Stomach smooth muscle (tissue), 2 donors: ENCODE measurements around the gene PDPK1.

ENCODE experiments used
- H3K27ac ChIP-seq: one replicate; pipeline ENCODE4 v1.7.0; 2013; ENCODE audit warnings: mild to moderate bottlenecking, low read length, inconsistent platforms
- H3K27me3 ChIP-seq, 2 donors: one replicate each; pipeline ENCODE4 v1.7.0; 2013; ENCODE audit warnings: low read length in 2 of 2; ENCODE audit not compliant: insufficient read depth in 2 of 2, control insufficient read depth in 1 of 2
- H3K36me3 ChIP-seq, 2 donors: one replicate each; pipeline ENCODE4 v1.7.0; 2013; ENCODE audit warnings: low read length in 2 of 2; ENCODE audit not compliant: control insufficient read depth in 2 of 2, insufficient read depth in 2 of 2
- H3K4me1 ChIP-seq: one replicate; pipeline ENCODE4 v1.7.0; 2013; ENCODE audit warnings: low read length; ENCODE audit not compliant: control insufficient read depth, insufficient read depth
- H3K4me3 ChIP-seq, 2 donors: one replicate each; pipeline ENCODE4 v1.7.0; 2013; ENCODE audit warnings: low read length in 2 of 2
- H3K9ac ChIP-seq, 2 donors: one replicate each; pipeline ENCODE4 v1.7.0; 2013; ENCODE audit warnings: low read length in 2 of 2, mild to moderate bottlenecking in 1 of 2
- H3K9me3 ChIP-seq, 2 donors: one replicate each; pipeline ENCODE4 v1.7.0; 2013; ENCODE audit warnings: low read length in 2 of 2; ENCODE audit not compliant: control insufficient read depth in 2 of 2
- donor health status: healthy.
- donor health status: Pancreatic carcinoma.

Gene PDPK1

DNA sequence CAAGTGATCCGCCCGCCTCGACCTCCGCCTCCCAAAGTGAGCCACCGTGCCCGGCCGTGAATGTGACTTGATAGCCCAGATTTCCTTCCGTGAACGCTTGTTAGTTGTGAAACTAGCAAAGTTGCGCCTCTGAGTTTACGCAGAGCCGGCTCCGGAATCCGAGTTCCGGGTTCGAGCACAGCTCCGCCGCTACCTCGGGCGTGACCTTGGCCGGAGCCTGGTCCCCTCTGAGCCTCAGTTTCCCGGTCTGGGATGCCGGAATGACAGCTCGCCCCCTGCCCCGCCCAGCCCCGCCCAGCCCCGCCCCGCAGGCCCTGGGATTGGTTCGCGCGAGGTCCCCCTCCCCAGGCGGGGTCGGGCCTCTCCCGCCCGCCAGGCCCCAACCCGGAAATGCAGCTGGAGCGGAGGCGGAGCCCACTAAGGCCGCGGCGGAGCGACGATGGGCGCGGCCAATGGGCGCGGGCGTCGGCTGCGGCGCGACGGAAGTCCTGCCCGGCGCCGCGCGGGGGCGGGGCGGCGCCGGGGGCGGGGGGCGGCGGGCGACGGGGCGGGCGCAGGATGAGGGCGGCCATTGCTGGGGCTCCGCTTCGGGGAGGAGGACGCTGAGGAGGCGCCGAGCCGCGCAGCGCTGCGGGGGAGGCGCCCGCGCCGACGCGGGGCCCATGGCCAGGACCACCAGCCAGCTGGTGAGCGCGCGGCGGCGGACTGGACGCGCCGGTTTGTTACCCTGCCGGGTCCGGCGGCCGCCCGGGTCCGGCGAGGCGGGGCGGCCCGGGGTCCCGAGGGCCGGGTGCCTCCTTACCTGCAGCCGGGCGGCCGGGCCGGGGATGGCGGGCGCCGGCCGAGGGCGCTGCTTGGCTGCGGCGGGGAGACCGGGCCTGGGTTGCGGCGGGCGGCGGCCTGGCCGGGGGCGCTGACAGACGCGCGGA, at the start of gene PDPK1:
TSS of gene PDPK1 (plus strand) at position 571 of the 929 bp plus-strand sequence. CDS start at position 663, 92 bp downstream.
- H3K36me3 ChIP-seq = no peaks in the 10 kb centered on the region
- peak within 1 kb of the TSS; percentile 69 for H3K27ac ChIP-seq
- no peaks in the 10 kb centered on the region for H3K9me3 ChIP-seq
- H3K4me1 ChIP-seq = peaks cover 32% of the 10 kb centered on the region
- no peaks in the 10 kb centered on the region for H3K27me3 ChIP-seq
- H3K4me3 ChIP-seq = peak within 1 kb of the TSS; percentile 75 to 78
- peak within 1 kb of the TSS; percentile 69 to 78 for H3K9ac ChIP-seq

DNA sequence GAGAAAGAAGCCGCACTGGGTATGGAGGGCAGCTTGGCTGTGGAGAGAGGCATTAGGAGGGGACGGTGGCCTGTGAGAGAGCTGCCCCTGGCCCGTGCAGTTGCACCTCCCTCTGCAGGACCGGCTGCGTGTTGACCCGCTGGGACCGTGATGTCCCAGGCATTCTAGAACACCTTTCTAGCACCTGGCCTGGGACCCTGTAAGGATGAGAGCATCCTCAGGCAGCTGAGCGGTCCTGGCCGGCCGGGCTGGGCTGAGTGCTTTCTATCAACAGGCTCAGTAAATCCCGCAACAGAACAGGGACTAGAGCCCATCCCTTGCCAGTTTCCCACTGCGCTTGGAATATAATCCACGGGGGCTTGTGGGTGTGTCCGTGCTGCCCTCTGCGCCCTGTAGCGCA, 48.2 kb upstream of the PDPK1 start:
- Histone ChIP-seq H3K4me1 (peaks cover 16% of the 10 kb centered on the region), H3K9me3 (no peaks in the 10 kb centered on the region), H3K36me3 (peaks cover 0 to 4% of the 10 kb centered on the region in 2 donors), H3K27ac (no peak overlapping the region), H3K9ac (no peak overlapping the region), H3K4me3 (no peak overlapping the region), H3K27me3 (no peaks in the 10 kb centered on the region)

DNA sequence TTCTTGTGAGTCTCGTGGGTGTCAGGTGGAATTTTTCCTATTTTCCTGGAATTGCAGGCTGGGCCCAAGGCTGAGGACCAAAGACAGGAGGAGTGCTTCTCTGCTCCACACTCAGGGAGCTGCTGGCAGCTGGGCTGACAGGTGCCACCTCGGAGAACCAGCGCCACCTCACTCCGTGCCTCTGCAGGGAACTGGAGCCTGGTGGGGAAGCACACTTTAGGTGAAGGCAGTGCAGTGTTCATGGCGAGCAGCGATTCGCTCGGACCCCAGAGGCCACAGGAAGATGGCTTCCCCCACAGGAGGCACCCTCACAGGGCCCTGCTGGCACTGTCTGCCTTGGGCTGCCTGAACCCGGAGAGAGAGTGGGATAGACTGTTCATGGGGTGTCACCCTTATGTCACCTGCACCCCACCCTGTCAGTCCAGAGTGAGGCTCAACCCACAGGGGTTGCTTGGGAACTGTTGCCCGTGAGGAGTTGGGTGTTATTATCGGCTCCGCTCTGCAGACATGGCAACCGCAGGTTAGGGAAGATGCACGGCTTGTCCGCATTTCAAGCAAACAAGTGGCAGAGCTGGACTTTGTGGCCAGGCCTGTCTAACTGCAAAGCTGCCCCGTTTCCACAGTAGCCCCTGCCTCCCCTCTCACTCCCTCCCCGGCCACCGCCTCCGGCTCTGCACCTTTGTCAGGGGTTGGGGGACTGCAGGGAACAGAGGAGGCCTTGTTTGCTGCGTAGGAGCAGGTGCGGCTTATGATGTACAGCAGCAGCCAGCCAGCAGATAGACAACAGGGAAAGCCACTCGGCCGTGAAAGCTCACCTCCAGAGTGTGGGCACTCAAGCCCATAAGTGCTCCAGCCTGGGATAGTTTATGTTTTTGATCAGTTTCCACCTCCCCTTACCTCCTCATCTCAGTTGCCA, 47.4 kb upstream of the PDPK1 start:
- peaks cover 0 to 4% of the 10 kb centered on the region in 2 donors for H3K36me3 ChIP-seq
- H3K9ac ChIP-seq = no peak overlapping the region
- H3K4me1 ChIP-seq = peaks cover 11% of the 10 kb centered on the region
- H3K9me3 ChIP-seq = no peaks in the 10 kb centered on the region
- no peak overlapping the region for H3K4me3 ChIP-seq
- no peak overlapping the region for H3K27ac ChIP-seq
- no peaks in the 10 kb centered on the region for H3K27me3 ChIP-seq

DNA sequence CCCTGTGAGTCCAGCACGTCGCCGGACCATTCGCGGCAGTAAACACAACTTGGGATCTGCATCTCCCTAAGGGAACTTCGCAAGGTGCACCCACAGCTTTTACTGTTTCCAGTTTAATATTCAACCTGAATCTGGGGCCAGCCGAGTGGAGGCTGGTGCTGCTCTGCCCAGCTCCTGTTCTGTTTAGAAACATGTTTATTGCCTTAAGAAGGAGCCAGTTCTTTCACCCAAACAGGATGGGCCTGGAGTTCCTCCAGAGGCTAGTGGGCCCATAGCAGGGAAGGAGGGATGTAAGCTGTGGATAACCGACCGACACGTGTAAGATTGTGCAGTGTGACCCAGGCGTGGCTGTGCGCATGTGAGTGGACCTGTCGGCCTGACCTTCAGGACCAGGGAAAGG, 45.5 kb upstream of the PDPK1 start:
- Histone ChIP-seq H3K9me3 (no peaks in the 10 kb centered on the region), H3K27ac (no peak overlapping the region), H3K4me3 (no peak overlapping the region), H3K4me1 (peaks cover 5% of the 10 kb centered on the region), H3K36me3 (peaks cover 0 to 18% of the 10 kb centered on the region in 2 donors), H3K9ac (no peak overlapping the region), H3K27me3 (no peaks in the 10 kb centered on the region)

DNA sequence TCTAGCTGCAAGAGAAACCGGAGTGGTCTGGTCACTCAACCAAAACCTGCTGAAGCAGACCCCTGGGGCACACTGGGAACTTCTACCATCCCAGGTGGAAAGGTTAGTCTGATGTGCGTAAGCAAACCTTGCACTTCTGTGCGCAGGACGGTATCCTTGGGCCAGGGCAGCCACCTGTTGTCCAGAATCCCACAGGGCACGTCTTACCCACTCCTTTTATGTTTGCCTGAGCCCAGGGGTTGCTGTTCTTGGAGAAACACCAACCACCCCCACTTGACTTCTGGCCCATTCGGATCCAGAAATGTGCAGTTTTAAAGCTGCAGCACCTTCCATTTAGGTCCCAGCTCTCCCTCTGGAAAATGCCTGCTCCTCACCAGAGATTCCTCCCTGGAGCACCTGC, 44.2 kb upstream of the PDPK1 start:
- no peaks in the 10 kb centered on the region for H3K27me3 ChIP-seq
- H3K9ac ChIP-seq = no peak overlapping the region
- H3K4me3 ChIP-seq = no peak overlapping the region
- peaks cover 13% of the 10 kb centered on the region for H3K4me1 ChIP-seq
- no peak overlapping the region for H3K27ac ChIP-seq
- H3K9me3 ChIP-seq = no peaks in the 10 kb centered on the region
- peaks cover 0 to 20% of the 10 kb centered on the region in 2 donors for H3K36me3 ChIP-seq

DNA sequence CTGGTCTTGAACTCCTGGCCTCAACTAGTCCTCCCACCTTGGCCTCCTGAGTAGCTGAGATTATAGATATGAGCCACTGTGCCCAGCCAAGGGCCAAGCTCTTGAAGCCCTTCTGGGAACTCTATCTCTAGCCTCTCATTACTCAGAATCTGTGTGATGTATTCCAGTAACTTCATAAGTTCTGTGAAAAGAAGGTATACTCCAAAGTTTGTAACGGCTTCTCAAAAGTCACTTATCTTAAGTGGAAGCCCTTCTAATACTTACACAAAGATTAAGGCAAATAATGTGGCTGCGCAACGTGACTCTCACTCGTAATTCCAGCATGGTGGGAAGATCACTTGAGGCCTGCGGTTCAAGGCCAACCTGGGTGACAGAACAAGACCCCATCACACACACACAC, 43.2 kb upstream of the PDPK1 start:
- Histone ChIP-seq H3K36me3 (peaks cover 0 to 20% of the 10 kb centered on the region in 2 donors), H3K9me3 (no peaks in the 10 kb centered on the region), H3K9ac (no peak overlapping the region), H3K4me3 (no peak overlapping the region), H3K27me3 (no peaks in the 10 kb centered on the region), H3K27ac (no peak overlapping the region), H3K4me1 (peaks cover 15% of the 10 kb centered on the region)

DNA sequence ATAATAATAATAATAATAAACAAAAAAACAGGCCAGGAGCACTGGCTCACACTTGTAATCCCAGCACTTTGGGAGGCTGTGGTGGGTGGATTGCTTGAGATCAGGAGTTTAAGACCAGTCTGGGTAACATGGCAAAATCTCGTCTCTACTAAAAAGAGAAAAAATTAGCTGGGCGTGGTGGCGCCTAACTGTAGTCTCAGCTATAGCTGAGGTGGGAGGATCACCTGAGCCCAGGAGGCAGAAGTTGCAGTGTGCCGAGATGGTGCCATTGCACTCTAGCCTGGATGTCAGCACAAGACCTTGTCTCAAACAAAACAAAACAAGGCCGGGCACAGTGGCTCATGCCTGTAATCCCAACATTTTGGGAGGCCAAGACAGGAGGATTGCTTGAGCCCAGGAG, 42.8 kb upstream of the PDPK1 start:
- H3K9me3 ChIP-seq = no peaks in the 10 kb centered on the region
- H3K9ac ChIP-seq = no peak overlapping the region
- no peak overlapping the region for H3K4me3 ChIP-seq
- H3K4me1 ChIP-seq = peaks cover 15% of the 10 kb centered on the region
- H3K36me3 ChIP-seq = peaks cover 0 to 20% of the 10 kb centered on the region in 2 donors
- no peak overlapping the region for H3K27ac ChIP-seq
- no peaks in the 10 kb centered on the region for H3K27me3 ChIP-seq

DNA sequence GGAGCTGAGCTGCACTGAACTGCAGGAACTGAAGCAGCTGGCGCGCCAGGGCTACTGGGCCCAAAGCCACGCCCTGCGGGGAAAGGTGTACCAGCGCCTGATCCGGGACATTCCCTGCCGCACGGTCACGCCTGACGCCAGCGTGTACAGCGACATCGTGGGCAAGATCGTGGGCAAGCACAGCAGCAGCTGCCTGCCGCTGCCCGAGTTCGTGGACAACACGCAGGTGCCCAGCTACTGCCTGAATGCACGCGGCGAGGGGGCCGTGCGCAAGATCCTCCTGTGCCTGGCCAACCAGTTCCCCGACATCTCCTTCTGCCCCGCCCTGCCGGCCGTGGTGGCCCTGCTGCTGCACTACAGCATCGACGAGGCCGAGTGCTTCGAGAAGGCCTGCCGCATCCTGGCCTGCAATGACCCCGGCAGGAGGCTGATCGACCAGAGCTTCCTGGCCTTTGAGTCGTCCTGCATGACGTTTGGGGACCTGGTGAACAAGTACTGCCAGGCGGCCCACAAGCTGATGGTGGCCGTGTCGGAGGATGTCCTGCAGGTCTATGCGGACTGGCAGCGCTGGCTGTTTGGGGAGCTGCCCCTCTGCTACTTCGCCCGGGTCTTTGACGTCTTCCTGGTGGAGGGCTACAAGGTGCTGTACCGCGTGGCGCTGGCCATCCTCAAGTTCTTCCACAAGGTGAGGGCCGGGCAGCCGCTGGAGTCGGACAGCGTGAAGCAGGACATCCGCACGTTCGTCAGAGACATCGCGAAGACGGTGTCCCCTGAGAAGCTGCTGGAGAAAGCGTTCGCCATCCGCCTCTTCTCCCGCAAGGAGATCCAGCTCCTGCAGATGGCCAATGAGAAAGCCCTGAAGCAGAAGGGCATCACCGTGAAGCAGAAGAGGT, 41.4 kb upstream of the PDPK1 start:
- Histone ChIP-seq H3K4me1 (peaks cover 20% of the 10 kb centered on the region), H3K36me3 (peaks cover 0 to 16% of the 10 kb centered on the region in 2 donors), H3K9me3 (no peaks in the 10 kb centered on the region), H3K27ac (no peak overlapping the region), H3K4me3 (no peak overlapping the region), H3K9ac (no peak overlapping the region), H3K27me3 (no peaks in the 10 kb centered on the region)

DNA sequence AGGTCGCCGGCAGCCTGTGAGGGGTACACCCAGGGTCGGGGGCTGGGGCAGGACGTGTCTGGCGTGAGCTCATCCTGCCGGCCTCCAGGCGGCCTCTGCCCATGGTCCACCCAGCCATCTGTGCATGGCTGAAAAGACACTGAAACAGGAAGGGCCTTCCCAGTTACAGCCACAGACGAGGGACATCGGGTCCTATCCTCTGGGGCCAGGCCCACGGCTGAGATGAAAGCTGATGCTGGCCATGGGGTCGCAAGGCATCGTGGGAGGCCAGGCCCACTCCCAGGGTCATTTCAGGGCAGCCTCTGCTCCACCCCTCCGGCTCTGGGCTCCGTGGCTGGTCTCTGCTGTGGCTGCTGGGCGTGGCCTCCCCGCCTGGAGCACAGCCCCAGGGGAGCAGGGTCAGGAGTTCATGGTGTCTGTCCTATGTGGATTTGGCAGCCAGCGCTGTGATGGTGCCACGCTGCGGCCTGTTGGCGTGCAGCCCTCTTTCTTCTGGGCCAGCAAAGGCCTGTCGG, 40.6 kb upstream of the PDPK1 start:
- Histone ChIP-seq H3K36me3 (peaks cover 0 to 16% of the 10 kb centered on the region in 2 donors), H3K27me3 (no peaks in the 10 kb centered on the region), H3K4me3 (no peak overlapping the region), H3K4me1 (peaks cover 28% of the 10 kb centered on the region), H3K9ac (no peak overlapping the region), H3K9me3 (no peaks in the 10 kb centered on the region), H3K27ac (no peak overlapping the region)
